SK-N-SH (cell line): Measurements from ENCODE around the gene OSBP2. TPM values are rescaled to one million over a fixed set of nuclear protein-coding genes. Genes with fewer than 3 reads are reported as not detected.

Experiments
- CTCF ChIA-PET: fragments of 300-600, 350-600 bp; formaldehyde crosslinking; extraction: SDS; loops from one replicate; lab custom pipeline; 2021; lab: Yijun Ruan, JAX
- POLR2A ChIA-PET: fragments of 350-600 bp; sonication (Branson Sonifier 250); formaldehyde crosslinking; extraction: SDS; loops from one replicate; lab custom pipeline; 2020; ENCODE audit warnings: antibody characterized with exemption, inconsistent platforms; lab: Yijun Ruan, JAX
- DNase-seq: peaks from one replicate; pipeline ENCODE4 v3.0.0; 2012
- H2AFZ ChIP-seq: fragments of 200-600 bp; sonication (generic); 2 replicates; pipeline ENCODE4 v1.8.1; 2016; ENCODE audit warnings: antibody characterized with exemption, mild to moderate bottlenecking, low read depth
- H3F3A ChIP-seq: fragments of 200-600 bp; sonication (generic); replicated peaks from 2 replicates; pipeline ENCODE3; 2016; ENCODE audit warnings: antibody characterized with exemption, mild to moderate bottlenecking; ENCODE audit not compliant: insufficient read depth
- H3K27ac ChIP-seq, 2 experiments: fragments of 200-500 bp in 1 of 2; fragments of 200-600 bp in 1 of 2; sonication (Bioruptor generic) in 1 of 2; sonication (generic), shearing (Covaris generic) in 1 of 2; 2 replicates each; pipeline versions ENCODE4 v1.5.1 to v1.6.1; 2014 to 2016; ENCODE audit warnings: low read depth in 2 of 2, inconsistent platforms in 1 of 2, low read length in 1 of 2, mild to moderate bottlenecking in 1 of 2, mixed read lengths in 1 of 2
- H3K27me3 ChIP-seq: fragments of 200-600 bp; sonication (generic), shearing (Covaris generic); 2 replicates; pipeline ENCODE4 v1.6.1; 2016; ENCODE audit warnings: mixed run types; ENCODE audit not compliant: insufficient read depth
- H3K36me3 ChIP-seq, 2 experiments: fragments of 200-500 bp in 1 of 2; fragments of 200-600 bp in 1 of 2; sonication (Bioruptor generic) in 1 of 2; sonication (generic) in 1 of 2; replicated peaks in 1 of 2; 2 replicates each; pipeline versions ENCODE3 to v1.5.1; 2014 to 2016; ENCODE audit warnings: low read length in 1 of 2, mild to moderate bottlenecking in 1 of 2; ENCODE audit not compliant: insufficient read depth in 2 of 2, control insufficient read depth in 1 of 2
- H3K4me1 ChIP-seq, 2 experiments: fragments of 200-500 bp in 1 of 2; fragments of 200-600 bp in 1 of 2; sonication (Bioruptor generic) in 1 of 2; sonication (generic), shearing (Covaris generic) in 1 of 2; 2 replicates each; pipeline versions ENCODE4 v1.5.1 to v1.6.1; 2014 to 2016; ENCODE audit warnings: low read depth in 1 of 2, low read length in 1 of 2, mixed run types in 1 of 2; ENCODE audit not compliant: insufficient read depth in 2 of 2, control insufficient read depth in 1 of 2
- H3K4me2 ChIP-seq: fragments of 200-600 bp; sonication (generic), shearing (Covaris generic); 2 replicates; pipeline ENCODE4 v1.6.1; 2017; ENCODE audit warnings: mixed run types
- H3K4me3 ChIP-seq, 2 experiments: fragments of 200-500 bp in 1 of 2; fragments of 200-600 bp in 1 of 2; sonication (Bioruptor generic) in 1 of 2; sonication (generic), shearing (Covaris generic) in 1 of 2; 2 replicates each; pipeline versions ENCODE4 v1.5.1 to v1.8.1; 2014 to 2016; ENCODE audit warnings: low read depth in 2 of 2, inconsistent platforms in 1 of 2, low read length in 1 of 2, mild to moderate bottlenecking in 1 of 2, mixed read lengths in 1 of 2, moderate library complexity in 1 of 2
- H3K79me2 ChIP-seq: fragments of 200-600 bp; sonication (generic); 2 replicates; pipeline ENCODE4 v1.8.1; 2017; ENCODE audit warnings: mild to moderate bottlenecking; ENCODE audit not compliant: insufficient read depth
- H3K9ac ChIP-seq: fragments of 200-600 bp; sonication (generic); 2 replicates; pipeline ENCODE4 v1.6.1; 2017; ENCODE audit warnings: mixed run types
- H3K9me2 ChIP-seq: fragments of 200-600 bp; sonication (generic); 2 replicates; pipeline ENCODE4 v1.6.1; 2017; ENCODE audit warnings: mixed run types
- H3K9me3 ChIP-seq: fragments of 200-600 bp; sonication (generic); 2 replicates; pipeline ENCODE4 v1.6.1; 2017; ENCODE audit warnings: mixed run types, mild to moderate bottlenecking, moderate library complexity
- H4K20me1 ChIP-seq: fragments of 200-600 bp; sonication (generic); 2 replicates; pipeline ENCODE4 v1.6.1; 2017; ENCODE audit warnings: mild to moderate bottlenecking, mixed run types; ENCODE audit not compliant: insufficient read depth
- EP300 ChIP-seq, 2 experiments: IDR thresholded peaks; 2 replicates each; pipeline versions ENCODE4 v1.4.0 to v1.6.1; 2012; ENCODE audit warnings: borderline replicate concordance in 1 of 2, low read depth in 1 of 2, low read length in 1 of 2
- EZH2phosphoT487 ChIP-seq: fragments of 200-600 bp; sonication (generic); IDR thresholded peaks from 2 replicates; pipeline ENCODE4 v1.6.1; 2017; ENCODE audit warnings: low read depth, mixed run types, mild to moderate bottlenecking, antibody characterized with exemption, moderate library complexity, borderline replicate concordance
- FOSL2 ChIP-seq: IDR thresholded peaks from 2 replicates; pipeline ENCODE4 v1.4.0; 2012; ENCODE audit warnings: low read depth, mild to moderate bottlenecking, moderate library complexity, borderline replicate concordance
- GABPA ChIP-seq: IDR thresholded peaks from 2 replicates; pipeline ENCODE4 v1.4.0; 2012; ENCODE audit warnings: low read depth, mild to moderate bottlenecking
- GATA2 ChIP-seq: sonication (generic); formaldehyde crosslinking; IDR thresholded peaks from 2 replicates; pipeline ENCODE4 v1.5.0; 2020; ENCODE audit warnings: mild to moderate bottlenecking, missing genetic modification reagents
- MXI1 ChIP-seq: IDR thresholded peaks from 2 replicates; pipeline ENCODE4 v1.6.1; 2012; ENCODE audit warnings: mild to moderate bottlenecking, low read depth, low read length, improper control_type of control experiment
- NFIC ChIP-seq: IDR thresholded peaks from 2 replicates; pipeline ENCODE4 v1.4.0; 2012; ENCODE audit warnings: borderline replicate concordance
- NRF1 ChIP-seq: IDR thresholded peaks from 2 replicates; pipeline ENCODE4 v1.6.1; 2012; ENCODE audit warnings: low read depth, mild to moderate bottlenecking, low read length
- POLR2AphosphoS5 ChIP-seq: IDR thresholded peaks from 2 replicates; pipeline ENCODE4 v1.6.1; 2012; ENCODE audit warnings: low read depth, low read length
- RCOR1 ChIP-seq: fragments of 150-350 bp; IDR thresholded peaks from 2 replicates; pipeline ENCODE4 v1.6.1; 2017; ENCODE audit warnings: antibody characterized with exemption, low read length
- RFX5 ChIP-seq: IDR thresholded peaks from 2 replicates; pipeline ENCODE4 v1.6.1; 2012; ENCODE audit warnings: mild to moderate bottlenecking, improper control_type of control experiment, low read length
- RXRA ChIP-seq: IDR thresholded peaks from 2 replicates; pipeline ENCODE4 v1.4.0; 2012; ENCODE audit warnings: low read depth, mild to moderate bottlenecking, borderline replicate concordance
- TEAD4 ChIP-seq: IDR thresholded peaks from 2 replicates; pipeline ENCODE4 v1.4.0; 2012; ENCODE audit warnings: mild to moderate bottlenecking, borderline replicate concordance; ENCODE audit not compliant: insufficient read depth
- YY1 ChIP-seq: IDR thresholded peaks from 2 replicates; pipeline ENCODE4 v1.4.0; 2012; ENCODE audit warnings: low read depth, mild to moderate bottlenecking
- WGBS: methylation state at CpG from one replicate; pipeline ENCODE4 v1.1.6; 2017; ENCODE audit warnings: low lambda C conversion rate; 5-methylcytosine and 5-hydroxymethylcytosine counted together
- polyA plus RNA-seq, 3 experiments: library from polyadenylated mRNA; depleted of rRNA; stranded (reverse); fragments of >200 nt; gene quantifications; 2 replicates each; pipeline ENCODE4 v1.2.3, GENCODE V29; 2012
- TF ChIP-seq, protein P1 (sequence below): IDR thresholded peaks from 2 replicates; pipeline ENCODE4 v1.4.0; 2012; ENCODE audit warnings: low read depth, borderline replicate concordance
- TF ChIP-seq, protein P2 (sequence below): IDR thresholded peaks from 2 replicates; pipeline ENCODE4 v1.4.0; 2012; ENCODE audit warnings: low read depth
- TF ChIP-seq, protein P3 (sequence below): IDR thresholded peaks from 2 replicates; pipeline ENCODE4; 2012
- TF ChIP-seq, protein P4 (sequence below): IDR thresholded peaks from 2 replicates; pipeline ENCODE4 v1.6.1; 2012; ENCODE audit warnings: mild to moderate bottlenecking, low read depth, low read length, moderate library complexity

OSBP2 gene
- polyA plus RNA-seq, 1 of the 3 experiments (the other 2 are of a cell fraction): 3.1 TPM

DNA sequence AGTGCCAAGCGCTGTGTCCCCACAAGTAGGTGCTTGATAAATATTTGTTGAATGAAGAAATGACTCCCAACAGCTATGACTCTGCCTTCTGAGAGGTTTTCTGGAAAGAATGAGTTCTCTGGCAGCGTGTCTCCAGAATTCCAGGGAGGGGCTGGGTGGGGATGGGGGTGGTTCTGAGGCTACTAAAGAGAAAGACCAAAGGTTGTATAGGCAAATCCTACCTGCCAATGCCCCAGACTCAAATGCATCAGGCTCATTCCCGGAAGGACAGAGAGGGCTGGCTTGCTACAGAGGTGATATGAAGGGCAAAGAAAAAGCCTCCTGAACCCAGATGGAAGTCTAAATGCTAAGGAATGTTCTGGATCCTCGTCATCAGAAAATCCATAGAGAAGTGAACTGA is 28.9 kb upstream of the OSBP2 start:
- Histone ChIP-seq H3K4me2 (peak overlapping the region; percentile 74; the same call in 1 of the 2 replicates), H3K36me3 (peaks cover 0 to 4% of the 10 kb centered on the region in 2 experiments), H3K4me3 (0 out of 4 replicates have a peak overlapping the region, but pooled peaks of 1 of the 2 experiments have one; percentile 71), H2AFZ (no peak overlapping the region), H4K20me1 (no peaks in the 10 kb centered on the region), H3F3A (no peaks in the 10 kb centered on the region), H3K9ac (no peak overlapping the region), H3K4me1 (peaks cover 0 to 12% of the 10 kb centered on the region in 2 experiments; a peak in 2 of 4 replicates), H3K79me2 (peaks cover 16% of the 10 kb centered on the region; the same call in 1 of the 2 replicates), H3K9me3 (no peaks in the 10 kb centered on the region), H3K27me3 (no peaks in the 10 kb centered on the region), H3K27ac (no peak overlapping the region), H3K9me2 (no peaks in the 10 kb centered on the region)
- DNase-seq: no peak
- TF ChIP-seq GATA2 (CRISPR knock-in tag): no peak
- TF ChIP-seq RFX5: no peak
- TF ChIP-seq NRF1: no peak
- TF ChIP-seq GABPA: no peak
- no peak for TF ChIP-seq RCOR1
- no peak for TF ChIP-seq YY1
- TF ChIP-seq TEAD4: no peak
- TF ChIP-seq POLR2AphosphoS5: no peak
- TF ChIP-seq, protein P1, sequence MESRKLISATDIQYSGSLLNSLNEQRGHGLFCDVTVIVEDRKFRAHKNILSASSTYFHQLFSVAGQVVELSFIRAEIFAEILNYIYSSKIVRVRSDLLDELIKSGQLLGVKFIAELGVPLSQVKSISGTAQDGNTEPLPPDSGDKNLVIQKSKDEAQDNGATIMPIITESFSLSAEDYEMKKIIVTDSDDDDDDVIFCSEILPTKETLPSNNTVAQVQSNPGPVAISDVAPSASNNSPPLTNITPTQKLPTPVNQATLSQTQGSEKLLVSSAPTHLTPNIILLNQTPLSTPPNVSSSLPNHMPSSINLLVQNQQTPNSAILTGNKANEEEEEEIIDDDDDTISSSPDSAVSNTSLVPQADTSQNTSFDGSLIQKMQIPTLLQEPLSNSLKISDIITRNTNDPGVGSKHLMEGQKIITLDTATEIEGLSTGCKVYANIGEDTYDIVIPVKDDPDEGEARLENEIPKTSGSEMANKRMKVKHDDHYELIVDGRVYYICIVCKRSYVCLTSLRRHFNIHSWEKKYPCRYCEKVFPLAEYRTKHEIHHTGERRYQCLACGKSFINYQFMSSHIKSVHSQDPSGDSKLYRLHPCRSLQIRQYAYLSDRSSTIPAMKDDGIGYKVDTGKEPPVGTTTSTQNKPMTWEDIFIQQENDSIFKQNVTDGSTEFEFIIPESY: no peak
- no peak for TF ChIP-seq FOSL2
- TF ChIP-seq MXI1: no peak
- no peak for TF ChIP-seq EP300 (IDR thresholded peaks at IDR 0.05; ENCODE audit: borderline replicate concordance in 1 of 2, low read depth in 1 of 2, low read length in 1 of 2)
- TF ChIP-seq, protein P2, sequence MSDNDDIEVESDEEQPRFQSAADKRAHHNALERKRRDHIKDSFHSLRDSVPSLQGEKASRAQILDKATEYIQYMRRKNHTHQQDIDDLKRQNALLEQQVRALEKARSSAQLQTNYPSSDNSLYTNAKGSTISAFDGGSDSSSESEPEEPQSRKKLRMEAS: no peak
- TF ChIP-seq RXRA: no peak
- TF ChIP-seq NFIC: no peak
- TF ChIP-seq, protein P3, sequence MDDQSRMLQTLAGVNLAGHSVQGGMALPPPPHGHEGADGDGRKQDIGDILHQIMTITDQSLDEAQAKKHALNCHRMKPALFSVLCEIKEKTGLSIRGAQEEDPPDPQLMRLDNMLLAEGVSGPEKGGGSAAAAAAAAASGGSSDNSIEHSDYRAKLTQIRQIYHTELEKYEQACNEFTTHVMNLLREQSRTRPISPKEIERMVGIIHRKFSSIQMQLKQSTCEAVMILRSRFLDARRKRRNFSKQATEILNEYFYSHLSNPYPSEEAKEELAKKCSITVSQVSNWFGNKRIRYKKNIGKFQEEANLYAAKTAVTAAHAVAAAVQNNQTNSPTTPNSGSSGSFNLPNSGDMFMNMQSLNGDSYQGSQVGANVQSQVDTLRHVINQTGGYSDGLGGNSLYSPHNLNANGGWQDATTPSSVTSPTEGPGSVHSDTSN: no peak
- TF ChIP-seq, protein P4, sequence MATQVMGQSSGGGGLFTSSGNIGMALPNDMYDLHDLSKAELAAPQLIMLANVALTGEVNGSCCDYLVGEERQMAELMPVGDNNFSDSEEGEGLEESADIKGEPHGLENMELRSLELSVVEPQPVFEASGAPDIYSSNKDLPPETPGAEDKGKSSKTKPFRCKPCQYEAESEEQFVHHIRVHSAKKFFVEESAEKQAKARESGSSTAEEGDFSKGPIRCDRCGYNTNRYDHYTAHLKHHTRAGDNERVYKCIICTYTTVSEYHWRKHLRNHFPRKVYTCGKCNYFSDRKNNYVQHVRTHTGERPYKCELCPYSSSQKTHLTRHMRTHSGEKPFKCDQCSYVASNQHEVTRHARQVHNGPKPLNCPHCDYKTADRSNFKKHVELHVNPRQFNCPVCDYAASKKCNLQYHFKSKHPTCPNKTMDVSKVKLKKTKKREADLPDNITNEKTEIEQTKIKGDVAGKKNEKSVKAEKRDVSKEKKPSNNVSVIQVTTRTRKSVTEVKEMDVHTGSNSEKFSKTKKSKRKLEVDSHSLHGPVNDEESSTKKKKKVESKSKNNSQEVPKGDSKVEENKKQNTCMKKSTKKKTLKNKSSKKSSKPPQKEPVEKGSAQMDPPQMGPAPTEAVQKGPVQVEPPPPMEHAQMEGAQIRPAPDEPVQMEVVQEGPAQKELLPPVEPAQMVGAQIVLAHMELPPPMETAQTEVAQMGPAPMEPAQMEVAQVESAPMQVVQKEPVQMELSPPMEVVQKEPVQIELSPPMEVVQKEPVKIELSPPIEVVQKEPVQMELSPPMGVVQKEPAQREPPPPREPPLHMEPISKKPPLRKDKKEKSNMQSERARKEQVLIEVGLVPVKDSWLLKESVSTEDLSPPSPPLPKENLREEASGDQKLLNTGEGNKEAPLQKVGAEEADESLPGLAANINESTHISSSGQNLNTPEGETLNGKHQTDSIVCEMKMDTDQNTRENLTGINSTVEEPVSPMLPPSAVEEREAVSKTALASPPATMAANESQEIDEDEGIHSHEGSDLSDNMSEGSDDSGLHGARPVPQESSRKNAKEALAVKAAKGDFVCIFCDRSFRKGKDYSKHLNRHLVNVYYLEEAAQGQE: no peak
- TF ChIP-seq EZH2phosphoT487: no peak
- 100% methylated on average over 4 of the region's 4 CpGs for WGBS
- ChIA-PET POLR2A (no interaction called here), CTCF (interaction anchor here (2.6 kb wide), 1 partner anchor 90 kb away, joined by 13 read pairs; no protein-coding TSS in a partner anchor)
